Activated CD8-positive, alpha-beta T cell treated with anti-CD3 and anti-CD28 coated beads for 36 hours (primary cell): ENCODE measurements around the gene CSHL1. TPM values are rescaled to one million over a fixed set of nuclear protein-coding genes. Genes with fewer than 3 reads are reported as not detected.

Experiments
- ATAC-seq: fragments of 200-7000 bp; cut with Tn5 transposase; one replicate; pipeline ENCODE4 v1.10.0; 2021; ENCODE audit warnings: mild to moderate bottlenecking, moderate library complexity
- CTCF ChIA-PET: fragments of 350-600 bp; sonication (Branson Sonifier 250); formaldehyde crosslinking; loops from one replicate; lab custom pipeline; 2021; ENCODE audit warnings: antibody characterized with exemption; lab: Charles Lee
- POLR2A ChIA-PET: fragments of 350-600 bp; sonication (Branson Sonifier 250); formaldehyde crosslinking; loops from one replicate; lab custom pipeline; 2021; ENCODE audit warnings: antibody characterized with exemption; lab: Charles Lee
- DNase-seq: peaks from one replicate; pipeline ENCODE4 v3.0.0-alpha.2; 2020
- H3K27ac Mint-ChIP-seq: one replicate; pipeline ENCODE4 v1.8.0; 2021; ENCODE audit warnings: mild to moderate bottlenecking, mixed read lengths
- H3K27me3 Mint-ChIP-seq: one replicate; pipeline ENCODE4 v1.8.0; 2021; ENCODE audit warnings: mixed read lengths
- H3K36me3 Mint-ChIP-seq: one replicate; pipeline ENCODE4 v1.8.0; 2021; ENCODE audit warnings: low read depth, mixed read lengths
- H3K4me1 Mint-ChIP-seq: one replicate; pipeline ENCODE4 v1.8.0; 2021; ENCODE audit warnings: low read depth, mixed read lengths
- H3K4me3 Mint-ChIP-seq: one replicate; pipeline ENCODE4 v1.8.0; 2021; ENCODE audit warnings: mild to moderate bottlenecking, moderate library complexity, mixed read lengths
- H3K9me3 Mint-ChIP-seq: one replicate; pipeline ENCODE4 v1.8.0; 2021; ENCODE audit warnings: mixed read lengths
- CTCF ChIP-seq: fragments of 200-600 bp; IDR thresholded peaks from one replicate; pipeline ENCODE4 v1.8.0; 2022; ENCODE audit warnings: antibody characterized with exemption, mild to moderate bottlenecking
- intact Hi-C: fragments of 100-400 bp; cut with micrococcal nuclease; formaldehyde crosslinking; loops from one replicate; pipeline ENCODE4 v1.10.0; 2022
- total RNA-seq, 2 experiments: library from RNA; stranded (reverse); gene quantifications; one replicate each; pipeline ENCODE4 v1.2.3, GENCODE V29; 2021

Gene CSHL1
- total RNA-seq, 2 experiments from 2014 or later, result not detected

GRCh38 chr17:63945784-63946439 is 34.9 kb upstream of the CSHL1 start:
- ChIA-PET CTCF (interaction anchor here (0.6 to 2.9 kb wide), 51 partner anchors 8 to 336 kb away, joined by 3 to 95 read pairs (median 5); partner anchors contain the start of genes CD79B, CSHL1, GH1 and ICAM2), POLR2A (interaction anchor here (0.7 to 2.0 kb wide), 6 partner anchors 13 to 203 kb away, joined by 3 to 7 read pairs (median 3); partner anchors contain the start of genes CD79B and ICAM2)
- TF ChIP-seq CTCF, result no peak
- Mint-ChIP-seq H3K4me1 (peaks cover 20% of the 10 kb centered on the region), H3K27me3 (no peaks in the 10 kb centered on the region), H3K27ac (no peak overlapping the region), H3K36me3 (no peaks in the 10 kb centered on the region), H3K9me3 (no peaks in the 10 kb centered on the region), H3K4me3 (no peak overlapping the region)
- intact Hi-C loops, result loop anchor here (2.0 kb wide), 1 partner anchor 27 kb away; the partner anchor contains the start of gene GH1
- ATAC-seq (peak; percentile 20), DNase-seq (peak; percentile 66)

DNA sequence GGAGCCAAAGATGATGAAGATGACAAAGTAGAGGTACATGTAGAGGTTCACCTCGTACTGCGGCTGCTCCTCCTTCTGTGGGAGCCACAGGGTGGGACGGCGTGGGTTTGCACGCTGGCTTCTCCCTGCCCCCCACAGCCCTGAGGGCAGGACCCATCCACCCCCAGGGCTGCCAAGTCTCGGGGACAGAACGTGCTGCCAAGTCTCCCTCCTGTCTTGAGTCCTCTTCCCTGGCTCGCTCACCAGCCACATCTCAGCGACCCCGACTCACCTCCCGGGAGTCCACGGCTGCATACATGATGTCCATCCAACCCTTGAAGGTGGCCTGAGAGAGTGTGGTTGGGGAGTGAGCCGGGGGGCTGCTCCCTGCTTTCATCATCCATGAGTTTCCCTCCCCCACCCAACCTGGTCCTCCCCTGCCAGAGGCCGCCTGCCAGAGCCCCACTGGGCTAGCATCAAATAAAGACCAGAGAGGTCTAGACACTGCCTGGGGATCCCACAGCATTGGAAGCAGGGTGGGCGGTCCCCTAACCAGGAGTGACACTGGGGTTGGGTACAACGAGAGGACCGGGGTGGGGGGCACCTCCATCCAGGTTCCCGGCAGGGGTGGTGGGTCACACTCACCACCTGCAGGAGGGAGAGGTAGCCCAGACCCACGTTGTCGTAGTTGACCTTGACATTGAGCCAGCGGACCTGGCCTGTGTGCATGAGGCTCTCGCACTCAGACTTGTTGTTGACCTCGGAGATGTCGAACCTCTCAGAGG is 33.9 kb upstream of the CSHL1 start:
- TF ChIP-seq CTCF, result no peak
- CTCF ChIA-PET, result interaction anchor here (2.0 to 2.9 kb wide), 8 partner anchors 12 to 84 kb away, joined by 15 to 95 read pairs (median 24); partner anchors contain the start of genes CD79B, CSHL1 and GH1
- Mint-ChIP-seq H3K9me3 (no peaks in the 10 kb centered on the region), H3K4me3 (no peak overlapping the region), H3K4me1 (peaks cover 20% of the 10 kb centered on the region), H3K27me3 (no peaks in the 10 kb centered on the region), H3K27ac (no peak overlapping the region), H3K36me3 (no peaks in the 10 kb centered on the region)
- no peak for DNase-seq
- no peak for ATAC-seq
- POLR2A ChIA-PET, result no interaction called here
- intact Hi-C loops, result no loop called here

GRCh38 chr17:63943745-63944144 is 32.7 kb upstream of the CSHL1 start:
- no peak overlapping the region for H3K27ac Mint-ChIP-seq
- no peak for DNase-seq
- ChIA-PET CTCF (interaction anchor here (0.6 to 1.5 kb wide), 2 partner anchors 24 to 1404 kb away, joined by 3 to 4 read pairs; no protein-coding TSS in a partner anchor), POLR2A (interaction anchor here (1.2 kb wide), 1 partner anchor 202 kb away, joined by 4 read pairs; no protein-coding TSS in a partner anchor)
- TF ChIP-seq CTCF, result no peak
- H3K36me3 Mint-ChIP-seq, result no peaks in the 10 kb centered on the region
- no peaks in the 10 kb centered on the region for H3K9me3 Mint-ChIP-seq
- no peak for ATAC-seq
- H3K27me3 Mint-ChIP-seq, result no peaks in the 10 kb centered on the region
- intact Hi-C loops, result no loop called here
- no peak overlapping the region for H3K4me3 Mint-ChIP-seq
- peaks cover 20% of the 10 kb centered on the region for H3K4me1 Mint-ChIP-seq

- no peak overlapping the region for H3K27ac Mint-ChIP-seq
- CTCF ChIA-PET, result interaction anchor here (1.5 to 2.8 kb wide), 2 partner anchors 22 to 24 kb away, joined by 4 to 11 read pairs; partner anchors contain the start of gene GH1
Measured at GRCh38 chr17:63942309-63942985, 31.4 kb upstream of the CSHL1 start.

More at GRCh38 chr17:63942309-63942985, 31.4 kb upstream of the CSHL1 start:
- TF ChIP-seq CTCF, result no peak
- peaks cover 20% of the 10 kb centered on the region for H3K4me1 Mint-ChIP-seq
- ATAC-seq, result no peak
- intact Hi-C loops, result no loop called here
- no peak overlapping the region for H3K4me3 Mint-ChIP-seq
- no peaks in the 10 kb centered on the region for H3K36me3 Mint-ChIP-seq
- POLR2A ChIA-PET, result interaction anchor here (1.2 kb wide), 1 partner anchor 203 kb away, joined by 4 read pairs; no protein-coding TSS in a partner anchor
- H3K27me3 Mint-ChIP-seq, result no peaks in the 10 kb centered on the region
- no peaks in the 10 kb centered on the region for H3K9me3 Mint-ChIP-seq
- DNase-seq, result no peak
